T-helper 2 cell treated with Interferon-gamma antibody and Interleukin-4, amounts not matched to agents 5 μg/mL and 100 μg/mL, for 36 hours (primary cell): Measurements from ENCODE around the gene IL16.
"Not testable (repeated sequence)": the region's sequence is repeated elsewhere in the genome, so short reads cannot be mapped to it uniquely, and the experiment has no call there.

Experiments
- DNase-seq: peaks from one replicate; pipeline ENCODE4 v3.0.0; 2021; ENCODE audit warnings: low spot score
- H3K27ac Mint-ChIP-seq: one replicate; pipeline ENCODE4 v1.8.0; 2021; ENCODE audit warnings: mild to moderate bottlenecking, mixed read lengths
- H3K27me3 Mint-ChIP-seq: one replicate; pipeline ENCODE4 v1.8.0; 2021; ENCODE audit warnings: low read depth, mixed read lengths
- H3K36me3 Mint-ChIP-seq: one replicate; pipeline ENCODE4 v1.8.0; 2021; ENCODE audit warnings: low read depth, mixed read lengths
- H3K4me1 Mint-ChIP-seq: one replicate; pipeline ENCODE4 v1.8.0; 2021; ENCODE audit warnings: low read depth, mixed read lengths
- H3K4me3 Mint-ChIP-seq: one replicate; pipeline ENCODE4 v1.8.0; 2022; ENCODE audit warnings: mild to moderate bottlenecking, moderate library complexity, mixed read lengths
- H3K9me3 Mint-ChIP-seq: one replicate; pipeline ENCODE4 v1.8.0; 2021; ENCODE audit warnings: mixed read lengths

The IL16 gene

GRCh38 chr15:81327516-81327915, 130.8 kb downstream of the IL16 start:
- H3K4me3 Mint-ChIP-seq, result no peak overlapping the region
- no peaks in the 10 kb centered on the region for H3K9me3 Mint-ChIP-seq
- no peaks in the 10 kb centered on the region for H3K36me3 Mint-ChIP-seq
- H3K27ac Mint-ChIP-seq, result no peak overlapping the region
- H3K4me1 Mint-ChIP-seq, result peaks cover 30% of the 10 kb centered on the region
- DNase-seq, result no peak
- H3K27me3 Mint-ChIP-seq, result no peaks in the 10 kb centered on the region

- Mint-ChIP-seq H3K4me1 (peaks cover 18% of the 10 kb centered on the region), H3K36me3 (no peaks in the 10 kb centered on the region), H3K27me3 (no peaks in the 10 kb centered on the region), H3K9me3 (no peaks in the 10 kb centered on the region), H3K27ac (no peak overlapping the region), H3K4me3 (no peak overlapping the region)
- DNase-seq, result no peak
Measured at GRCh38 chr15:81329446-81329845, 132.8 kb downstream of the IL16 start.

- Mint-ChIP-seq H3K27me3 (no peaks in the 10 kb centered on the region), H3K4me1 (peaks cover 14% of the 10 kb centered on the region), H3K36me3 (no peaks in the 10 kb centered on the region), H3K4me3 (no peak overlapping the region), H3K9me3 (no peaks in the 10 kb centered on the region), H3K27ac (no peak overlapping the region)
- DNase-seq, result no peak
Measured at GRCh38 chr15:81330366-81331090, 133.8 kb downstream of the IL16 start.

GRCh38 chr15:81331141-81331540, 134.5 kb downstream of the IL16 start:
- not testable (repeated sequence) for DNase-seq, H3K27ac Mint-ChIP-seq, H3K36me3 Mint-ChIP-seq, H3K4me3 Mint-ChIP-seq, H3K9me3 Mint-ChIP-seq, H3K27me3 Mint-ChIP-seq
- H3K4me1 Mint-ChIP-seq, result peaks cover 14% of the 10 kb centered on the region

- Mint-ChIP-seq H3K4me3 (no peak overlapping the region), H3K4me1 (peaks cover 14% of the 10 kb centered on the region), H3K27me3 (no peaks in the 10 kb centered on the region), H3K9me3 (no peaks in the 10 kb centered on the region), H3K36me3 (no peaks in the 10 kb centered on the region), H3K27ac (no peak overlapping the region)
- no peak for DNase-seq
Measured at GRCh38 chr15:81331600-81331999, 134.9 kb downstream of the IL16 start.

GRCh38 chr15:81332326-81332725, 135.6 kb downstream of the IL16 start:
- H3K27ac Mint-ChIP-seq, result no peak overlapping the region
- H3K9me3 Mint-ChIP-seq, result no peaks in the 10 kb centered on the region
- H3K4me3 Mint-ChIP-seq, result no peak overlapping the region
- no peaks in the 10 kb centered on the region for H3K36me3 Mint-ChIP-seq
- H3K4me1 Mint-ChIP-seq, result peaks cover 9% of the 10 kb centered on the region
- H3K27me3 Mint-ChIP-seq, result no peaks in the 10 kb centered on the region
- no peak for DNase-seq

GRCh38 chr15:81333363-81333762, 136.7 kb downstream of the IL16 start:
- H3K27me3 Mint-ChIP-seq, result no peaks in the 10 kb centered on the region
- peaks cover 5% of the 10 kb centered on the region for H3K4me1 Mint-ChIP-seq
- H3K36me3 Mint-ChIP-seq, result no peaks in the 10 kb centered on the region
- DNase-seq, result no peak
- no peak overlapping the region for H3K27ac Mint-ChIP-seq
- no peaks in the 10 kb centered on the region for H3K9me3 Mint-ChIP-seq
- H3K4me3 Mint-ChIP-seq, result no peak overlapping the region

GRCh38 chr15:81334768-81335435, 138.2 kb downstream of the IL16 start:
- H3K27me3 Mint-ChIP-seq, result no peaks in the 10 kb centered on the region

GRCh38 chr15:81335631-81336030, 139.0 kb downstream of the IL16 start:
- no peak for DNase-seq
- H3K27me3 Mint-ChIP-seq, result no peaks in the 10 kb centered on the region
- no peaks in the 10 kb centered on the region for H3K9me3 Mint-ChIP-seq
- H3K4me1 Mint-ChIP-seq, result peaks cover 5% of the 10 kb centered on the region
- no peak overlapping the region for H3K27ac Mint-ChIP-seq
- H3K36me3 Mint-ChIP-seq, result no peaks in the 10 kb centered on the region
- no peak overlapping the region for H3K4me3 Mint-ChIP-seq

More at GRCh38 chr15:81334768-81335435, 138.2 kb downstream of the IL16 start:
- no peak for DNase-seq
- peaks cover 5% of the 10 kb centered on the region for H3K4me1 Mint-ChIP-seq
- H3K36me3 Mint-ChIP-seq, result no peaks in the 10 kb centered on the region
- H3K4me3 Mint-ChIP-seq, result no peak overlapping the region
- no peak overlapping the region for H3K27ac Mint-ChIP-seq
- H3K9me3 Mint-ChIP-seq, result no peaks in the 10 kb centered on the region

- Mint-ChIP-seq H3K4me1 (no peaks in the 10 kb centered on the region), H3K27ac (no peak overlapping the region), H3K4me3 (no peak overlapping the region), H3K27me3 (no peaks in the 10 kb centered on the region), H3K9me3 (no peaks in the 10 kb centered on the region), H3K36me3 (no peaks in the 10 kb centered on the region)
- DNase-seq, result no peak
Measured at GRCh38 chr15:81336568-81336967, 139.9 kb downstream of the IL16 start.

GRCh38 chr15:81337241-81337640, 140.6 kb downstream of the IL16 start:
- H3K27me3 Mint-ChIP-seq, result no peaks in the 10 kb centered on the region
- no peaks in the 10 kb centered on the region for H3K4me1 Mint-ChIP-seq
- no peak for DNase-seq
- H3K4me3 Mint-ChIP-seq, result no peak overlapping the region
- H3K9me3 Mint-ChIP-seq, result no peaks in the 10 kb centered on the region
- H3K36me3 Mint-ChIP-seq, result no peaks in the 10 kb centered on the region
- H3K27ac Mint-ChIP-seq, result no peak overlapping the region

- Mint-ChIP-seq H3K27ac (no peak overlapping the region), H3K4me1 (no peaks in the 10 kb centered on the region), H3K4me3 (no peak overlapping the region), H3K27me3 (no peaks in the 10 kb centered on the region), H3K36me3 (no peaks in the 10 kb centered on the region), H3K9me3 (no peaks in the 10 kb centered on the region)
- no peak for DNase-seq
Measured at GRCh38 chr15:81337713-81338157, 141.1 kb downstream of the IL16 start.

GRCh38 chr15:81338170-81339007, 141.7 kb downstream of the IL16 start:
- H3K36me3 Mint-ChIP-seq, result no peaks in the 10 kb centered on the region
- H3K27me3 Mint-ChIP-seq, result no peaks in the 10 kb centered on the region
- no peak for DNase-seq
- no peaks in the 10 kb centered on the region for H3K4me1 Mint-ChIP-seq
- H3K27ac Mint-ChIP-seq, result no peak overlapping the region
- H3K9me3 Mint-ChIP-seq, result no peaks in the 10 kb centered on the region
- H3K4me3 Mint-ChIP-seq, result no peak overlapping the region

GRCh38 chr15:81339321-81339720, 142.6 kb downstream of the IL16 start:
- Mint-ChIP-seq H3K9me3 (no peaks in the 10 kb centered on the region), H3K4me1 (no peaks in the 10 kb centered on the region), H3K36me3 (no peaks in the 10 kb centered on the region), H3K27ac (no peak overlapping the region), H3K27me3 (no peaks in the 10 kb centered on the region), H3K4me3 (no peak overlapping the region)
- DNase-seq, result no peak
